LNCaP clone FGC (cell line): ENCODE results near the gene SLC16A3.
"Not testable (repeated sequence)": the region's sequence is repeated elsewhere in the genome, so short reads cannot be mapped to it uniquely, and the experiment has no call there.

Experiments used
- DNase-seq: peaks from one replicate; pipeline ENCODE4 v3.0.0-alpha.2; 2011; ENCODE audit warnings: low read depth
- H3K4me3 ChIP-seq: 2 replicates; pipeline ENCODE4 v1.5.1; 2011; ENCODE audit warnings: mild to moderate bottlenecking, low read depth, low read length, control low read depth
- CTCF ChIP-seq: IDR thresholded peaks from 2 replicates; pipeline ENCODE4 v1.5.1; 2012; ENCODE audit warnings: mild to moderate bottlenecking; ENCODE audit not compliant: control insufficient read depth, insufficient read depth; ENCODE audit errors: extremely low read depth

The SLC16A3 gene

GRCh38 chr17:82252511-82253178, 23.8 kb downstream of the SLC16A3 start:
- no peak overlapping the region for H3K4me3 ChIP-seq
- TF ChIP-seq CTCF = no peak
- no peak for DNase-seq

DNA sequence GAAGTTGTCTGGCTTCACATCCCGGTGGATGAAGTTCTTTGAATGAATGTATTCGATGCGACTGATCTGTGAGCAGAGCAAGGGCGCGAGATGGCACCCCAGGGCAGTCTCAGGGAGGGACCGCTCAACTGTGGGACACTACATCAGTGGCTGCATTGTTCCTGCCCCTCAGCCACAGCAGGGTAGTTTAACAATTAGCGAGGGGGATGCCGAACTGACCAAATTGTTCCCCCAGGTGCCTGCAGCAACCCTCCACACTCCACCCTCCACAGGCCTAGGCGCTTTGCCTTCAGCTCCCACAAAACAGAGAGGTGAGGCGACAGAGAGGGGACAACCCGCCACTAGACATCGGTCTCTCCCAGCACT, 24.3 kb downstream of the SLC16A3 start:
- no peak for DNase-seq
- no peak for TF ChIP-seq CTCF
- no peak overlapping the region for H3K4me3 ChIP-seq

GRCh38 chr17:82254096-82254495, 25.3 kb downstream of the SLC16A3 start:
- not testable (repeated sequence) for DNase-seq, H3K4me3 ChIP-seq

DNA sequence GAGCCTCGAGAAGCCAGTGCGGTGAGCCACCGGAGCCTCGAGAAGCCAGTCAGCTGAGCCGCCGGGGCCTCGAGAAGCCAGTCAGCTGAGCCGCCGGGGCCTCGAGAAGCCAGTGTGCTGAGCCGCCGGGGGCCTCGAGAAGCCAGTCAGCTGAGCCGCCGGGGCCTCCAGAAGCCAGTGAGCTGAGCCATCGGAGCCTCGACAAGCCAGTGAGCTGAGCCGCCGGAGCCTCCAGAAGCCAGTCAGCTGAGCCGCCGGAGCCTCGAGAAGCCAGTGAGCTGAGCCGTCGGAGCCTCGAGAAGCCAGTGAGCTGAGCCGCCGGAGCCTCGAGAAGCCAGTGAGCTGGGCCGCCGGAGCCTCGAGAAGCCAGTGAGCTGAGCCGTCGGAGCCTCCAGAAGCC, 25.9 kb downstream of the SLC16A3 start:
- H3K4me3 ChIP-seq, DNase-seq: not testable (repeated sequence)

GRCh38 chr17:82255402-82255972, 26.6 kb downstream of the SLC16A3 start:
- no peak for TF ChIP-seq CTCF
- DNase-seq = no peak
- H3K4me3 ChIP-seq = no peak overlapping the region

DNA sequence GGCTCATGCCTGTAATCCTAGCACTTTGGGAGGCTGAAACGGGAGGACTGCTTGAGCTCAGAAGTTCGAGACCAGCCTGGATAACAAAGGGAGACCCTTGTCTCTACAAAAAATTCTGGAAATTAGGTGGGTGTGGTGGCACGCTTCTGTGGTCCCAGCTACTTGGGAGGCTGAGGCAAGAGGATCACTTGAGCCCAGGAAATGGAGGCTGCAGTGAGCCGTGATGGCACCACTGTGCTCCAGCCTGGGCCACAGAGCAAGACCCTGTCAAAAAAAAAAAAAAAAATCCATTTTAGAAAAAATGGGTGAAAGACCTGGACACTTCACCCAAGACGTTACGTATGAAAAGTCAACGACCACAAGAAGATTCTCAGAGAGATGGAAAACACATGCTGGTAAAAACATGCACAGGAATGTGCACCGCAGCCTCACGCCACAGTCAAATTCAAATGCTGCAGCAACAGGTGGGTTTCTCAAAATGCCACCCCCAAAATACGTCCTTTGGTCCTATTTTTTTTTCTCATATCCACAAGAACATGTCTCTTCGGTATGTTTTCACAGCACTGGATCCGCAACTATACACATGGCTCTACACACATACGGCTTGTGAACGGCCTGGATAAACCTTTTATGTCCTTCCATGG, 27.5 kb downstream of the SLC16A3 start:
- no peak overlapping the region for H3K4me3 ChIP-seq
- no peak for TF ChIP-seq CTCF
- no peak for DNase-seq

- no peak for TF ChIP-seq CTCF
- no peak for DNase-seq
- H3K4me3 ChIP-seq = no peak overlapping the region
Measured at GRCh38 chr17:82257473-82257872, 28.6 kb downstream of the SLC16A3 start.

- TF ChIP-seq CTCF = no peak
- H3K4me3 ChIP-seq = no peak overlapping the region
- DNase-seq = no peak
Measured at GRCh38 chr17:82258555-82258954, 29.7 kb downstream of the SLC16A3 start.

GRCh38 chr17:82259972-82260961, 31.4 kb downstream of the SLC16A3 start:
- not testable (repeated sequence) for H3K4me3 ChIP-seq, DNase-seq
